Purkinje cell (primary cell): ENCODE measurements around the gene TMEM243. TPM values are rescaled to one million over a fixed set of nuclear protein-coding genes. Genes with fewer than 3 reads are reported as not detected.

Experiments
- polyA plus RNA-seq: library from polyadenylated mRNA; unstranded; fragments of >200 nt; fragmentation: Nextera tagmentation; gene quantifications from 2 replicates; pipeline ENCODE4 v1.2.1, GENCODE V29; 2014

Gene TMEM243
- polyA plus RNA-seq: 5.3 and 8.2 TPM in 2 replicates

DNA sequence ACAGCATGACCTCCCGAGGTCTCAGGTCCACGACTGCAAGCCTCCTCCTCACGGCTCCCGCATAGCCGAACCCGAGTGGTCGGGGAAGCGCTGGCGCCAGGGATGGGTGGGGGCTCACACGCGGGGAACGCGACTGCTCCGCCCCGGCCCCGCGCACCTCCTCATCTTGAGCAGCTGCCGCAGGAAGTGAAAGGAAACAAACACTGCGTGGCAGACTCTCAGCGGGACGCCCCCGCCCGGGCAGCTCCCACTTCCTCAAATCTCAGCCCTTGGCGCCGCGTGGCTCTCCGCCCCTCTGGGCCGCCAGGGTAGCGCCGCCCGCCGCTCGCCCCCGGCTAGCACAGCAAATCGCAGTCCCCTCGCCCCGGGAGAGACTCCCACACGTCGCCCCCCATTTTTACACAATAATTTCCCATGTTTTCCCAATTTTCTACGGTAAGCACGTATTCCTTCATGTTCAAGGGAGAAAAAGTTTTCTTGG, at the start of gene TMEM243:
TMEM243 (minus strand) TSS at position 188 of the 481 bp plus-strand sequence. CDS start 229 bp downstream, outside the sequence.

GRCh38 chr7:87152112-87152896, 67.2 kb downstream of the TMEM243 start, which contains the start of gene DMTF1:
DMTF1 (plus strand) TSS chr7:87152453; CDS start chr7:87164942, 12,489 bp downstream.

Other genes with a start within 250 kb of the TMEM243 start
- 66.4 and 83.2 TPM in 2 replicates for gene ELAPOR2, start 160.1 kb downstream of the TMEM243 start, polyA plus RNA-seq
- 36.9 and 46.9 TPM in 2 replicates for gene DMTF1, start 67.3 kb downstream of the TMEM243 start, polyA plus RNA-seq
- 4.4 and 16.8 TPM in 2 replicates for gene CROT, start 125.9 kb upstream of the TMEM243 start, polyA plus RNA-seq